B cell (primary cell): ENCODE results near the gene SLC25A13. TPM values are rescaled to one million over a fixed set of nuclear protein-coding genes. Genes with fewer than 3 reads are reported as not detected.

Experiments
- ATAC-seq: fragments of 200-7000 bp; cut with Tn5 transposase; one replicate; pipeline ENCODE4 v1.10.0; 2021; ENCODE audit warnings: low read depth, mild to moderate bottlenecking, moderate number of reproducible peaks, moderate library complexity
- CTCF ChIA-PET: fragments of 350-600 bp; sonication (Branson Sonifier 250); formaldehyde crosslinking; loops from one replicate; lab custom pipeline; 2021; ENCODE audit warnings: antibody characterized with exemption, inconsistent platforms; lab: Charles Lee
- POLR2A ChIA-PET: fragments of 350-600 bp; sonication (Branson Sonifier 250); formaldehyde crosslinking; loops from one replicate; lab custom pipeline; 2021; ENCODE audit warnings: antibody characterized with exemption; lab: Charles Lee
- DNase-seq: peaks from one replicate; pipeline ENCODE4 v3.0.0; 2013
- H2AFZ ChIP-seq: 2 replicates; pipeline ENCODE4 v1.6.1; 2012; ENCODE audit warnings: mild to moderate bottlenecking, low read depth, low read length; ENCODE audit not compliant: insufficient read depth, poor library complexity, severe bottlenecking
- H3K27ac ChIP-seq, 2 donors: 1 replicate in 1 of 2; 2 replicates in 1 of 2; pipeline ENCODE4 v1.5.1; 2012 to 2013; ENCODE audit warnings: low read length in 2 of 2, mild to moderate bottlenecking in 2 of 2, moderate library complexity in 1 of 2
- H3K27me3 ChIP-seq, 4 experiments: fragments of 200-600 bp in 1 of 4; sonication (generic) in 1 of 4; replicated peaks in 1 of 4; 1 replicate in 2 of 4; 2 replicates in 2 of 4; pipeline versions ENCODE4 v1.6.1 to v1.7.0; 2013 to 2016; ENCODE audit warnings: low read length in 3 of 4, mild to moderate bottlenecking in 2 of 4, mixed read lengths in 1 of 4, moderate library complexity in 1 of 4; ENCODE audit not compliant: insufficient read depth in 4 of 4, control insufficient read depth in 3 of 4; ENCODE audit errors: control extremely low read depth in 1 of 4
- H3K36me3 ChIP-seq, 2 experiments: replicated peaks in 1 of 2; 1 replicate in 1 of 2; 2 replicates in 1 of 2; pipeline versions ENCODE4 v1.6.1 to v1.7.1; 2013; ENCODE audit warnings: low read length in 1 of 2; ENCODE audit not compliant: insufficient read depth in 2 of 2, control insufficient read depth in 1 of 2; ENCODE audit errors: control extremely low read depth in 1 of 2, extremely low read depth in 1 of 2
- H3K4me1 ChIP-seq, 2 donors: fragments of 200-600 bp in 1 of 2; sonication (generic) in 1 of 2; 1 replicate in 1 of 2; 2 replicates in 1 of 2; pipeline versions ENCODE4 v1.5.1 to v1.6.1; 2013 to 2017; ENCODE audit warnings: low read length in 2 of 2; ENCODE audit not compliant: control insufficient read depth in 2 of 2, insufficient read depth in 2 of 2
- H3K4me2 ChIP-seq: replicated peaks from 2 replicates; pipeline ENCODE3; 2012; ENCODE audit warnings: mild to moderate bottlenecking, low read depth, low read length; ENCODE audit not compliant: poor library complexity, severe bottlenecking
- H3K4me3 ChIP-seq, 5 experiments: fragments of 200-600 bp in 1 of 5; sonication (generic) in 1 of 5; 1 replicate in 3 of 5; 2 replicates in 2 of 5; pipeline versions ENCODE4 v1.5.1 to v1.7.0; 2011 to 2016; ENCODE audit warnings: low read length in 4 of 5, mild to moderate bottlenecking in 4 of 5, low read depth in 2 of 5, control low read depth in 1 of 5, moderate library complexity in 1 of 5; ENCODE audit not compliant: insufficient read depth in 1 of 5; ENCODE audit errors: control extremely low read depth in 1 of 5, extremely low read depth in 1 of 5
- H3K79me2 ChIP-seq: fragments of 200-600 bp; sonication (generic); one replicate; pipeline ENCODE4 v1.6.0; 2016; ENCODE audit warnings: low read length; ENCODE audit not compliant: control insufficient read depth, insufficient read depth
- H3K9ac ChIP-seq: fragments of 200-600 bp; sonication (generic); 2 replicates; pipeline ENCODE4 v1.6.1; 2017; ENCODE audit warnings: mild to moderate bottlenecking, low read length, moderate library complexity
- H3K9me3 ChIP-seq, 3 donors: one replicate each; pipeline versions ENCODE4 v1.6.1 to v1.7.1; 2013; ENCODE audit warnings: low read length in 2 of 3; ENCODE audit not compliant: control insufficient read depth in 2 of 3, insufficient read depth in 1 of 3; ENCODE audit errors: control extremely low read depth in 1 of 3
- H4K20me1 ChIP-seq: 2 replicates; pipeline ENCODE4 v1.6.0; 2012; ENCODE audit warnings: mild to moderate bottlenecking, low read length; ENCODE audit not compliant: insufficient read depth, control insufficient read depth, poor library complexity, severe bottlenecking
- H3K27ac Mint-ChIP-seq: one replicate; pipeline ENCODE4 v1.8.0; 2021; ENCODE audit warnings: mixed read lengths
- H3K27me3 Mint-ChIP-seq: one replicate; pipeline ENCODE4 v1.8.0; 2021; ENCODE audit warnings: mixed read lengths
- H3K4me1 Mint-ChIP-seq: one replicate; pipeline ENCODE4 v1.8.0; 2021; ENCODE audit warnings: mixed read lengths
- H3K4me3 Mint-ChIP-seq: one replicate; pipeline ENCODE4 v1.8.0; 2021; ENCODE audit warnings: mixed read lengths
- H3K9me3 Mint-ChIP-seq: one replicate; pipeline ENCODE4 v1.8.0; 2022; ENCODE audit warnings: mixed read lengths; ENCODE audit not compliant: insufficient read depth
- CTCF ChIP-seq: fragments of 200-600 bp; IDR thresholded peaks from one replicate; pipeline ENCODE4 v1.8.0; 2022; ENCODE audit warnings: antibody characterized with exemption, mild to moderate bottlenecking
- EZH2 ChIP-seq: IDR thresholded peaks from 2 replicates; pipeline ENCODE4 v1.6.1; 2012; ENCODE audit warnings: borderline replicate concordance, low read depth, mild to moderate bottlenecking, moderate library complexity, low read length; ENCODE audit not compliant: insufficient read depth, poor library complexity, severe bottlenecking
- WGBS: methylation state at CpG from one replicate; pipeline ENCODE4 v1.1.5; 2013; ENCODE audit warnings: missing lambda C conversion rate; ENCODE audit not compliant: insufficient coverage; 5-methylcytosine and 5-hydroxymethylcytosine counted together
- intact Hi-C: fragments of 100-400 bp; cut with micrococcal nuclease; formaldehyde crosslinking; loops from one replicate; pipeline ENCODE4 v1.10.0; 2022
- polyA plus RNA-seq: library from polyadenylated mRNA; depleted of rRNA; stranded (reverse); fragments of >200 nt; gene quantifications from 2 replicates; pipeline ENCODE4 v1.2.3, GENCODE V29; 2012
- total RNA-seq, 2 donors: library from RNA; stranded (reverse); fragments of 120-200 nt in 1 of 2; gene quantifications; 1 replicate in 1 of 2; 2 replicates in 1 of 2; pipeline versions ENCODE4 v1.2.3 to v1.2.4, GENCODE V29; 2013 to 2022

Gene SLC25A13
- total and polyA plus RNA-seq, 2 donors (not counting 1 experiment from before 2014, with no cell fraction given): 12.5 to 30.9 TPM

GRCh38 chr7:96273716-96274115, 48.2 kb downstream of the SLC25A13 start:
- no peak overlapping the region for H3K4me2 ChIP-seq
- H3K9ac ChIP-seq: no peak overlapping the region
- no peak for TF ChIP-seq CTCF
- TF ChIP-seq EZH2: no peak
- H3K27ac Mint-ChIP-seq: no peak overlapping the region
- POLR2A ChIA-PET: no interaction called here
- DNase-seq (no peak), ATAC-seq (no peak)
- peaks cover 3% of the 10 kb centered on the region for H3K9me3 Mint-ChIP-seq
- WGBS: no CpG with 5 or more reads among the region's 1 CpG
- H3K4me1 ChIP-seq: no peaks in the 10 kb centered on the region
- no peaks in the 10 kb centered on the region for H3K79me2 ChIP-seq
- no peak overlapping the region for H3K4me3 ChIP-seq
- H3K27me3 Mint-ChIP-seq: no peaks in the 10 kb centered on the region
- H3K36me3 ChIP-seq: peaks cover 4 to 16% of the 10 kb centered on the region in 2 experiments
- H4K20me1 ChIP-seq: no peaks in the 10 kb centered on the region
- no peak overlapping the region for H2AFZ ChIP-seq
- H3K4me1 Mint-ChIP-seq: no peaks in the 10 kb centered on the region
- H3K27ac ChIP-seq: no peak overlapping the region
- H3K9me3 ChIP-seq: peaks cover 0 to 4% (median 0%) of the 10 kb centered on the region in 3 donors
- intact Hi-C loops: loop anchor here (2.0 kb wide), 1 partner anchor 13 kb away; no protein-coding TSS in a partner anchor
- CTCF ChIA-PET: no interaction called here
- no peak overlapping the region for H3K4me3 Mint-ChIP-seq
- no peaks in the 10 kb centered on the region for H3K27me3 ChIP-seq

- WGBS: 90% methylated on average over 2 of the region's 5 CpGs
- no peak for ATAC-seq
Measured at GRCh38 chr7:96269246-96269994, 52.5 kb downstream of the SLC25A13 start.

More at GRCh38 chr7:96269246-96269994, 52.5 kb downstream of the SLC25A13 start:
- POLR2A ChIA-PET: no interaction called here
- no peak overlapping the region for H3K4me3 ChIP-seq
- no peak overlapping the region for H3K9ac ChIP-seq
- H3K79me2 ChIP-seq: no peaks in the 10 kb centered on the region
- Mint-ChIP-seq H3K27me3 (no peaks in the 10 kb centered on the region), H3K4me3 (no peak overlapping the region), H3K4me1 (no peaks in the 10 kb centered on the region), H3K27ac (no peak overlapping the region), H3K9me3 (peaks cover 3% of the 10 kb centered on the region)
- peaks cover 0 to 4% (median 0%) of the 10 kb centered on the region in 3 donors for H3K9me3 ChIP-seq
- no peaks in the 10 kb centered on the region for H3K27me3 ChIP-seq
- intact Hi-C loops: no loop called here
- no peaks in the 10 kb centered on the region for H3K4me1 ChIP-seq
- DNase-seq: no peak
- CTCF ChIA-PET: interaction anchor here (0.6 kb wide), 1 partner anchor 20 kb away, joined by 3 read pairs; no protein-coding TSS in a partner anchor
- peaks cover 1 to 8% of the 10 kb centered on the region in 2 experiments for H3K36me3 ChIP-seq
- H4K20me1 ChIP-seq: no peaks in the 10 kb centered on the region
- no peak for TF ChIP-seq EZH2
- TF ChIP-seq CTCF: no peak
- no peak overlapping the region for H3K4me2 ChIP-seq
- H3K27ac ChIP-seq: no peak overlapping the region
- H2AFZ ChIP-seq: no peak overlapping the region
